GM23248 (cell line): ENCODE data around the gene PALMD. TPM values are rescaled to one million over a fixed set of nuclear protein-coding genes. Genes with fewer than 3 reads are reported as not detected.

Experiments used
- DNase-seq: peaks from one replicate; pipeline ENCODE4 v3.0.0-alpha.2; 2015
- H2AFZ ChIP-seq: fragments of 200-600 bp; sonication (generic); 2 replicates; pipeline ENCODE4 v1.6.1; 2016; ENCODE audit warnings: antibody characterized with exemption
- H3F3A ChIP-seq: fragments of 200-600 bp; sonication (generic); 2 replicates; pipeline ENCODE4 v1.6.1; 2016; ENCODE audit warnings: mild to moderate bottlenecking, antibody characterized with exemption, mixed run types; ENCODE audit not compliant: insufficient read depth
- H3K27ac ChIP-seq: fragments of 200-600 bp; sonication (generic); 2 replicates; pipeline ENCODE4 v1.5.1; 2016; ENCODE audit warnings: mild to moderate bottlenecking
- H3K27me3 ChIP-seq: fragments of 200-600 bp; sonication (generic); replicated peaks from 2 replicates; pipeline ENCODE4 v1.6.1; 2016; ENCODE audit warnings: mild to moderate bottlenecking; ENCODE audit not compliant: insufficient read depth
- H3K36me3 ChIP-seq: fragments of 200-600 bp; sonication (generic); 2 replicates; pipeline ENCODE4 v1.6.1; 2016; ENCODE audit warnings: low read depth, mild to moderate bottlenecking
- H3K4me1 ChIP-seq: fragments of 200-600 bp; sonication (generic); 2 replicates; pipeline ENCODE4 v1.6.1; 2016; ENCODE audit warnings: mild to moderate bottlenecking; ENCODE audit not compliant: insufficient read depth
- H3K4me2 ChIP-seq: fragments of 200-600 bp; sonication (generic); one replicate; pipeline ENCODE4 v1.6.1; 2016; ENCODE audit warnings: mild to moderate bottlenecking; ENCODE audit not compliant: unreplicated experiment
- H3K4me3 ChIP-seq: fragments of 200-600 bp; sonication (generic); 2 replicates; pipeline ENCODE4 v1.5.1; 2016; ENCODE audit warnings: mild to moderate bottlenecking
- H3K79me2 ChIP-seq: fragments of 200-600 bp; sonication (generic); 2 replicates; pipeline ENCODE4 v1.6.1; 2016; ENCODE audit warnings: mild to moderate bottlenecking; ENCODE audit not compliant: insufficient read depth
- H3K9ac ChIP-seq: fragments of 200-600 bp; sonication (generic); 2 replicates; pipeline ENCODE4 v1.6.1; 2016; ENCODE audit warnings: mild to moderate bottlenecking
- H3K9me2 ChIP-seq: fragments of 200-600 bp; sonication (generic); 2 replicates; pipeline ENCODE4 v1.6.1; 2016; ENCODE audit warnings: mixed run types, mild to moderate bottlenecking, moderate library complexity; ENCODE audit not compliant: insufficient read depth
- H3K9me3 ChIP-seq: fragments of 200-600 bp; sonication (generic); one replicate; pipeline ENCODE4 v1.6.1; 2017; ENCODE audit warnings: low read depth
- H4K20me1 ChIP-seq: fragments of 200-600 bp; sonication (generic); 2 replicates; pipeline ENCODE4 v1.6.0; 2016; ENCODE audit not compliant: insufficient read depth
- EZH2 ChIP-seq: fragments of 200-600 bp; sonication (generic); IDR thresholded peaks from 2 replicates; pipeline ENCODE4 v1.6.1; 2018; ENCODE audit warnings: antibody characterized with exemption, mild to moderate bottlenecking; ENCODE audit not compliant: insufficient read depth, poor library complexity, severe bottlenecking
- EZH2phosphoT487 ChIP-seq: fragments of 200-600 bp; sonication (generic); IDR thresholded peaks from 2 replicates; pipeline ENCODE4 v1.6.1; 2018; ENCODE audit warnings: antibody characterized with exemption, moderate library complexity, mild to moderate bottlenecking, low read depth; ENCODE audit not compliant: insufficient read depth
- WGBS, 2 experiments: methylation state at CpG; one replicate each; pipeline ENCODE4 v1.1.6; 2015 to 2017; ENCODE audit warnings: low lambda C conversion rate in 2 of 2, low coverage in 1 of 2; ENCODE audit errors: missing lambda C conversion rate in 2 of 2; 5-methylcytosine and 5-hydroxymethylcytosine counted together
- in situ Hi-C: fragments of 300-500 bp; cut with MboI; formaldehyde crosslinking; loops from 2 replicates; pipeline ENCODE4 v1.15.0; 2020
- polyA plus RNA-seq: library from polyadenylated mRNA; unstranded; fragments of >200 nt; fragmentation: Nextera tagmentation; extraction: Ambion mirVana; gene quantifications from 2 replicates; pipeline ENCODE4 v1.2.1, GENCODE V29; 2016
- total RNA-seq: library from RNA; depleted of rRNA; stranded (reverse); fragments of >200 nt; shearing (Covaris generic); gene quantifications from 2 replicates; pipeline ENCODE4 v1.2.3, GENCODE V29; 2014; rRNA removed

PALMD gene, protein sequence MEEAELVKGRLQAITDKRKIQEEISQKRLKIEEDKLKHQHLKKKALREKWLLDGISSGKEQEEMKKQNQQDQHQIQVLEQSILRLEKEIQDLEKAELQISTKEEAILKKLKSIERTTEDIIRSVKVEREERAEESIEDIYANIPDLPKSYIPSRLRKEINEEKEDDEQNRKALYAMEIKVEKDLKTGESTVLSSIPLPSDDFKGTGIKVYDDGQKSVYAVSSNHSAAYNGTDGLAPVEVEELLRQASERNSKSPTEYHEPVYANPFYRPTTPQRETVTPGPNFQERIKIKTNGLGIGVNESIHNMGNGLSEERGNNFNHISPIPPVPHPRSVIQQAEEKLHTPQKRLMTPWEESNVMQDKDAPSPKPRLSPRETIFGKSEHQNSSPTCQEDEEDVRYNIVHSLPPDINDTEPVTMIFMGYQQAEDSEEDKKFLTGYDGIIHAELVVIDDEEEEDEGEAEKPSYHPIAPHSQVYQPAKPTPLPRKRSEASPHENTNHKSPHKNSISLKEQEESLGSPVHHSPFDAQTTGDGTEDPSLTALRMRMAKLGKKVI
- total RNA-seq, result 0.11 TPM in 1 of 2 replicates, not detected in the other
- 0.09 and 0.10 TPM in 2 replicates for polyA plus RNA-seq

DNA sequence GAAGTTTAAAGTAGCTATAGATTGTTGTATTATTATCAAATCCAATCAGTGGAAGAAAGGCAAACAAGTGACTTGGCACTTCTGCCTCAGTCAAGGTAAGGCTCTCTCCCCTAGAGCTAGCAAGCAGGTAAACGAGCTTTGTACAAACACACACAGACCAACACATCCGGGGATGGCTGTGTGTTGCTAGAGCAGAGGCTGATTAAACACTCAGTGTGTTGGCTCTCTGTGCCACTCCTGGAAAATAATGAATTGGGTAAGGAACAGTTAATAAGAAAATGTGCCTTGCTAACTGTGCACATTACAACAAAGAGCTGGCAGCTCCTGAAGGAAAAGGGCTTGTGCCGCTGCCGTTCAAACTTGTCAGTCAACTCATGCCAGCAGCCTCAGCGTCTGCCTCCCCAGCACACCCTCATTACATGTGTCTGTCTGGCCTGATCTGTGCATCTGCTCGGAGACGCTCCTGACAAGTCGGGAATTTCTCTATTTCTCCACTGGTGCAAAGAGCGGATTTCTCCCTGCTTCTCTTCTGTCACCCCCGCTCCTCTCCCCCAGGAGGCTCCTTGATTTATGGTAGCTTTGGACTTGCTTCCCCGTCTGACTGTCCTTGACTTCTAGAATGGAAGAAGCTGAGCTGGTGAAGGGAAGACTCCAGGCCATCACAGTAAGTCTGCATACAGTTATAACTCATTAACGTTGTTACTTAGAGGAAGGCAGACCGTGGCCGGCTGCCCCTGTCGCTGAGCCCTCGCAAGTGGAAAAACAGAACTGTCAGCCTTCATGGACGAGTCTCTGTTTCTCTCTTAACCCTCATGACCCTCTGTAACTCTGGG, at the start of gene PALMD:
TSS of gene PALMD (plus strand) at position 415 of the 833 bp plus-strand sequence. CDS start at position 620, 205 bp downstream.
- Histone ChIP-seq H4K20me1 (no peaks in the 10 kb centered on the region), H3K36me3 (no peaks in the 10 kb centered on the region), H3K27ac (no peak within 1 kb of the TSS; the same call in 1 of the 2 replicates), H3K9me3 (no peaks in the 10 kb centered on the region), H3K9me2 (no peaks in the 10 kb centered on the region), H3K4me3 (peak within 1 kb of the TSS; percentile 27), H3K27me3 (no peaks in the 10 kb centered on the region), H3F3A (0 out of 2 replicates have a peak, but pooled peaks cover 7% of the 10 kb centered on the region), H3K4me2 (peak within 1 kb of the TSS; percentile 57), H3K9ac (peak within 1 kb of the TSS; percentile 25; the same call in 1 of the 2 replicates), H3K4me1 (peaks cover 44% of the 10 kb centered on the region), H2AFZ (peak within 1 kb of the TSS; percentile 79), H3K79me2 (no peaks in the 10 kb centered on the region)
- TF ChIP-seq EZH2phosphoT487 (no peak), EZH2 (no peak)
- WGBS, 2 experiments, result 20 to 22% methylated on average over 17 of the region's 17 CpGs
- in situ Hi-C loops, result no loop called here
- DNase-seq, result peak; percentile 42

DNA sequence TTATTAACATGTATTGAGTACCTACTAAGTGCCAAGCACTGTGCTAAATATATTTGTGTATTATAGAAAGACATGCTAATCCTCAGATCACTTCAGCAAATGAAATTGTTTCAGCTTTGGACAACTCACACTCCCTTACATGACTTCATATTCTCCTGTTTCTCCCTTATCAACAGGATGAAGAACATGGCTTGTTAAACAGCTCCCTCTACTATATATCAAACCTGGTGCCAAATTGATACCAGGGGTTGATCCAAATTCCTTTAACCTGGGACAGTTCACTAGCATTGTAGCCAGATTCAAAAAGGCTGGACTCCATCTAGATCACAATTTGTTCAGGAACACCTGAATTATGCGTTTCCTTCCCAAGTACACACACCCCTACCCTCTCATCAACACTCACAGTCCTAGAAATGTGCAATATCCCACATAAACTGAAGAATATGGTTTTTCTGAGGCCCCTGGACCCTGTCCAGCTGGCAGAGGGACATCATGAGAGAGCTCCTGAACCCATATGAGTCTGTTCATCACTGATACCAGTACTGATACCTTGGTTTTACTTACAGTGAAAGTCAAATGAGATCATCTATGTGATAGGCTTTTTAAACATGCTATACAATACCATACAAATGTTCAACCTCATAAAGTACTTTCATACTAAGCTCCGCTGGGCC, 47.0 kb upstream of the PALMD start:
- H3K9ac ChIP-seq, result no peak overlapping the region
- 99 to 100% methylated on average over 2 of the region's 2 CpGs for WGBS, 2 experiments

DNA sequence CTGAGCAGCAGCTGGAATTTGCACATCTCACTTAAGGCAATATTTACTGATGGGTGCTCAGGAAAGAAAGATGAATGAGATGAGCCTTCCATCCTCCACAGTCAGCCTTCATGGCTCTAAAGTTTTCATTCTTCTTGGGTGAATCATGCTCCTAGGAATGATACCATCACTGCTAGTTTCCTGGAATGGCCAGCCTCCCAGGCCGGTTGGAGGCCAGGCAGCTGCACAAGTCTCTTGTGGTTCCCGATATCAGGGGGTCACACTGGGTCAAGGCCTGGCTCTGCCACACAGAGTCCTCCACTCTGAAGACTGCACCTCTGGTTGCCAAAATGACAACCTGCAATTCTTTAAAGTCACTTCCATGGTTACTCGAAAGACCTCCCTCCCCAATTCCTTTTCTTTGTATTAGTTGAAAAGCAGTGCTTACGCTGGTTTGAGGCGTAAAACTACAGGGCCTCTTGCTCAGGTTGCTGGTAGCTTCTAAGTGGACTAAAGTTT, 46.2 kb upstream of the PALMD start:
- Histone ChIP-seq H4K20me1 (no peaks in the 10 kb centered on the region), H3K27ac (peak overlapping the region; percentile 49), H3F3A (peaks cover 22% of the 10 kb centered on the region), H2AFZ (0 out of 2 replicates have a peak overlapping the region, but pooled peaks have one; percentile 20), H3K27me3 (no peaks in the 10 kb centered on the region), H3K79me2 (no peaks in the 10 kb centered on the region), H3K4me2 (peak overlapping the region; percentile 42), H3K9me3 (no peaks in the 10 kb centered on the region), H3K4me3 (no peak overlapping the region), H3K9ac (no peak overlapping the region), H3K4me1 (peaks cover 33% of the 10 kb centered on the region), H3K36me3 (no peaks in the 10 kb centered on the region), H3K9me2 (no peaks in the 10 kb centered on the region)
- in situ Hi-C loops, result no loop called here
- 57 to 58% methylated on average over 5 of the region's 5 CpGs for WGBS, 2 experiments
- DNase-seq, result peak; percentile 81
- TF ChIP-seq EZH2phosphoT487 (no peak), EZH2 (no peak)

More for the DNA sequence above, 47.0 kb upstream of the PALMD start:
- TF ChIP-seq EZH2 (no peak), EZH2phosphoT487 (no peak)
- Histone ChIP-seq H3K4me2 (peak overlapping the region; percentile 42), H3K36me3 (no peaks in the 10 kb centered on the region), H2AFZ (peak overlapping the region; percentile 16), H3K4me1 (peaks cover 27% of the 10 kb centered on the region), H3K27me3 (no peaks in the 10 kb centered on the region), H3K27ac (peak overlapping the region; percentile 49), H3K79me2 (no peaks in the 10 kb centered on the region), H3K4me3 (no peak overlapping the region), H4K20me1 (no peaks in the 10 kb centered on the region), H3K9me2 (no peaks in the 10 kb centered on the region), H3F3A (peaks cover 16% of the 10 kb centered on the region), H3K9me3 (no peaks in the 10 kb centered on the region)
- in situ Hi-C loops, result no loop called here
- DNase-seq, result no peak
